Breast epithelium (tissue), 4 donors: Measurements from ENCODE around the gene HAT1. TPM values are rescaled to one million over a fixed set of nuclear protein-coding genes. Genes with fewer than 3 reads are reported as not detected.

Source experiments
- DNase-seq, 2 donors: peaks; one replicate each; pipeline ENCODE4 v3.0.0-alpha.2; 2019; ENCODE audit warnings: low spot score in 2 of 2
- H3K27ac ChIP-seq, 2 donors: fragments of 200-600 bp; sonication (generic) in 1 of 2; one replicate each; pipeline ENCODE4 v1.5.1; 2016 to 2019; ENCODE audit warnings: mild to moderate bottlenecking in 1 of 2
- H3K27me3 ChIP-seq, 2 donors: fragments of 200-600 bp; sonication (generic) in 1 of 2; one replicate each; pipeline versions ENCODE4 v1.5.1 to v1.6.0; 2017 to 2019; ENCODE audit warnings: control low read depth in 1 of 2, mild to moderate bottlenecking in 1 of 2
- H3K36me3 ChIP-seq: fragments of 200-600 bp; one replicate; pipeline ENCODE4 v1.5.1; 2019
- H3K4me1 ChIP-seq, 2 donors: fragments of 200-600 bp; sonication (generic); one replicate each; pipeline ENCODE4 v1.5.1; 2016 to 2019; ENCODE audit warnings: control low read depth in 1 of 2
- H3K4me3 ChIP-seq, 3 donors: fragments of 200-600 bp; sonication (generic); 1 replicate in 2 of 3; 2 replicates in 1 of 3; pipeline ENCODE4 v1.5.1; 2016 to 2019; ENCODE audit warnings: mild to moderate bottlenecking in 3 of 3, moderate library complexity in 2 of 3
- H3K9me3 ChIP-seq, 2 donors: fragments of 200-600 bp; sonication (generic) in 1 of 2; one replicate each; pipeline ENCODE4 v1.5.1; 2016 to 2019; ENCODE audit warnings: control low read depth in 1 of 2
- CTCF ChIP-seq, 3 donors: fragments of 450-650 bp; IDR thresholded peaks; one replicate each; pipeline ENCODE4 v1.5.1; 2016 to 2017; ENCODE audit warnings: antibody characterized with exemption in 3 of 3, mild to moderate bottlenecking in 3 of 3, moderate library complexity in 3 of 3
- POLR2A ChIP-seq: fragments of 450-650 bp; IDR thresholded peaks from one replicate; pipeline ENCODE4 v1.6.1; 2016; ENCODE audit warnings: antibody characterized with exemption, mild to moderate bottlenecking, moderate library complexity
- POLR2AphosphoS5 ChIP-seq, 3 donors: sonication (generic); formaldehyde crosslinking; IDR thresholded peaks; one replicate each; pipeline ENCODE4 v1.6.1; 2017; ENCODE audit warnings: antibody characterized with exemption in 3 of 3
- intact Hi-C: fragments of 100-400 bp; cut with DNase I; formaldehyde crosslinking; loops from one replicate; pipeline ENCODE4 v1.15.1; 2023; ENCODE audit warnings: low total_unique reads
- total RNA-seq, 3 donors: library from RNA; depleted of rRNA; stranded (reverse); fragments of >200 nt; gene quantifications; one replicate each; pipeline ENCODE4 v1.1.0, GENCODE V29; 2016

Gene HAT1
- total RNA-seq, 3 donors from 2014 or later: 24.0 to 53.4 (median 35.4) TPM

- intact Hi-C loops: no loop called here
- TF ChIP-seq POLR2A: no peak
- TF ChIP-seq POLR2AphosphoS5 (IDR thresholded peaks at IDR 0.05): no peak
- no peak for TF ChIP-seq CTCF (IDR thresholded peaks at IDR 0.05)
These were observed 19.3 kb upstream of the HAT1 start for GRCh38 chr2:171902840-171903420.

GRCh38 chr2:171908235-171908634 is 14.0 kb upstream of the HAT1 start:
- no peaks in the 10 kb centered on the region for H3K4me1 ChIP-seq
- H3K27ac ChIP-seq: no peak overlapping the region
- H3K9me3 ChIP-seq: no peaks in the 10 kb centered on the region
- intact Hi-C loops: no loop called here
- TF ChIP-seq CTCF (IDR thresholded peaks at IDR 0.05) (no peak), POLR2AphosphoS5 (IDR thresholded peaks at IDR 0.05) (no peak), POLR2A (no peak)
- H3K27me3 ChIP-seq: no peaks in the 10 kb centered on the region
- no peak for DNase-seq
- no peaks in the 10 kb centered on the region for H3K36me3 ChIP-seq
- H3K4me3 ChIP-seq: no peak overlapping the region

More at GRCh38 chr2:171902840-171903420, 19.3 kb upstream of the HAT1 start:
- Histone ChIP-seq H3K4me3 (no peak overlapping the region), H3K9me3 (no peaks in the 10 kb centered on the region), H3K36me3 (no peaks in the 10 kb centered on the region), H3K27me3 (no peaks in the 10 kb centered on the region), H3K27ac (no peak overlapping the region), H3K4me1 (no peaks in the 10 kb centered on the region)
- no peak for DNase-seq

GRCh38 chr2:171909266-171909665 is 13.0 kb upstream of the HAT1 start:
- no peaks in the 10 kb centered on the region for H3K27me3 ChIP-seq
- H3K9me3 ChIP-seq: no peaks in the 10 kb centered on the region
- H3K27ac ChIP-seq: no peak overlapping the region
- H3K4me1 ChIP-seq: no peaks in the 10 kb centered on the region
- TF ChIP-seq CTCF (IDR thresholded peaks at IDR 0.05) (no peak), POLR2A (no peak), POLR2AphosphoS5 (IDR thresholded peaks at IDR 0.05) (no peak)
- H3K4me3 ChIP-seq: no peak overlapping the region
- no peak for DNase-seq
- intact Hi-C loops: no loop called here
- no peaks in the 10 kb centered on the region for H3K36me3 ChIP-seq

GRCh38 chr2:171910494-171910893 is 11.8 kb upstream of the HAT1 start:
- TF ChIP-seq POLR2A (no peak), POLR2AphosphoS5 (IDR thresholded peaks at IDR 0.05) (no peak), CTCF (IDR thresholded peaks at IDR 0.05) (no peak)
- no peak overlapping the region for H3K27ac ChIP-seq
- intact Hi-C loops: no loop called here
- no peaks in the 10 kb centered on the region for H3K9me3 ChIP-seq
- H3K36me3 ChIP-seq: no peaks in the 10 kb centered on the region
- no peak overlapping the region for H3K4me3 ChIP-seq
- no peaks in the 10 kb centered on the region for H3K27me3 ChIP-seq
- no peak for DNase-seq
- H3K4me1 ChIP-seq: no peaks in the 10 kb centered on the region

- H3K9me3 ChIP-seq: no peaks in the 10 kb centered on the region
- TF ChIP-seq POLR2AphosphoS5 (IDR thresholded peaks at IDR 0.05) (no peak), POLR2A (no peak), CTCF (IDR thresholded peaks at IDR 0.05) (no peak)
- no peak for DNase-seq
- no peaks in the 10 kb centered on the region for H3K27me3 ChIP-seq
- intact Hi-C loops: no loop called here
- H3K4me1 ChIP-seq: no peaks in the 10 kb centered on the region
- H3K36me3 ChIP-seq: no peaks in the 10 kb centered on the region
- H3K27ac ChIP-seq: no peak overlapping the region
- H3K4me3 ChIP-seq: no peak overlapping the region
These were observed 8.7 kb upstream of the HAT1 start for GRCh38 chr2:171913517-171913916.
